AG04449 (cell line): ENCODE data around the gene STH.
"Not testable (repeated sequence)": the region's sequence is repeated elsewhere in the genome, so short reads cannot be mapped to it uniquely, and the experiment has no call there.

Experiments used
- CTCF ChIA-PET: fragments of 350-600 bp; formaldehyde crosslinking; extraction: SDS; loops from one replicate; lab custom pipeline; 2021; ENCODE audit warnings: antibody characterized with exemption; lab: Yijun Ruan, JAX
- POLR2A ChIA-PET: fragments of 400-600, 350-600 bp; formaldehyde crosslinking; extraction: SDS; loops from one replicate; lab custom pipeline; 2020; ENCODE audit warnings: antibody characterized with exemption, inconsistent platforms; lab: Yijun Ruan, JAX
- DNase-seq: peaks from one replicate; pipeline ENCODE4 v3.0.0-alpha.2; 2010; ENCODE audit warnings: low read depth, low spot score
- H3K4me3 ChIP-seq: 2 replicates; pipeline ENCODE4 v1.5.1; 2011; ENCODE audit warnings: low read depth, mild to moderate bottlenecking, control low read depth, low read length
- TF ChIP-seq, protein P1 (sequence below): IDR thresholded peaks from one replicate; pipeline ENCODE4 v1.5.1; 2011; ENCODE audit warnings: mild to moderate bottlenecking, moderate library complexity, low read length, control low read depth, inconsistent platforms; ENCODE audit not compliant: insufficient read depth; ENCODE audit errors: missing control alignments

STH gene

GRCh38 chr17:45952814-45953320 is 46.2 kb upstream of the STH start:
- ChIA-PET CTCF (no interaction called here), POLR2A (no interaction called here)
- no peak overlapping the region for H3K4me3 ChIP-seq
- no peak for DNase-seq
- TF ChIP-seq, protein P1, sequence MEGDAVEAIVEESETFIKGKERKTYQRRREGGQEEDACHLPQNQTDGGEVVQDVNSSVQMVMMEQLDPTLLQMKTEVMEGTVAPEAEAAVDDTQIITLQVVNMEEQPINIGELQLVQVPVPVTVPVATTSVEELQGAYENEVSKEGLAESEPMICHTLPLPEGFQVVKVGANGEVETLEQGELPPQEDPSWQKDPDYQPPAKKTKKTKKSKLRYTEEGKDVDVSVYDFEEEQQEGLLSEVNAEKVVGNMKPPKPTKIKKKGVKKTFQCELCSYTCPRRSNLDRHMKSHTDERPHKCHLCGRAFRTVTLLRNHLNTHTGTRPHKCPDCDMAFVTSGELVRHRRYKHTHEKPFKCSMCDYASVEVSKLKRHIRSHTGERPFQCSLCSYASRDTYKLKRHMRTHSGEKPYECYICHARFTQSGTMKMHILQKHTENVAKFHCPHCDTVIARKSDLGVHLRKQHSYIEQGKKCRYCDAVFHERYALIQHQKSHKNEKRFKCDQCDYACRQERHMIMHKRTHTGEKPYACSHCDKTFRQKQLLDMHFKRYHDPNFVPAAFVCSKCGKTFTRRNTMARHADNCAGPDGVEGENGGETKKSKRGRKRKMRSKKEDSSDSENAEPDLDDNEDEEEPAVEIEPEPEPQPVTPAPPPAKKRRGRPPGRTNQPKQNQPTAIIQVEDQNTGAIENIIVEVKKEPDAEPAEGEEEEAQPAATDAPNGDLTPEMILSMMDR = no peak

DNA sequence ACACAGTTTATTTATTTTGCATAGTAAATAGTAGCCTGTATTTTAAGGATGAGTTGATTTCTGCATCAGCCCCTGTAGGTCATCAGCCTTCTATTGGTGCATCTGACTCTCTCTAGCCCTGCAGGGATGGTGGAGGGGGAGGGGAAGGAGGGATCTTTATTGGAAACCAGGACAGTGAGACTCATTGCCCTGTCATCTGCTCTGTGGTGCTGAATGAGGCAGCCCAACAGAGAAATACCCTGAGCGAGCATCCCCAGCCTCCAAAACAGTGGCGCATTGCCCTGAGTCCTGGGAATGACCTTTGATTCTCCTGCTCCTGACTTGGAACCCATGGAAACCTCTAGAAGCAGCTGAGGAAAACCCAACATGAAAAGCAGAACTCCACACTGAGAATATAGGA is 45.5 kb upstream of the STH start:
- DNase-seq = no peak
- H3K4me3 ChIP-seq = no peak overlapping the region
- POLR2A ChIA-PET = no interaction called here
- TF ChIP-seq, protein P1 = no peak
- CTCF ChIA-PET = no interaction called here

DNA sequence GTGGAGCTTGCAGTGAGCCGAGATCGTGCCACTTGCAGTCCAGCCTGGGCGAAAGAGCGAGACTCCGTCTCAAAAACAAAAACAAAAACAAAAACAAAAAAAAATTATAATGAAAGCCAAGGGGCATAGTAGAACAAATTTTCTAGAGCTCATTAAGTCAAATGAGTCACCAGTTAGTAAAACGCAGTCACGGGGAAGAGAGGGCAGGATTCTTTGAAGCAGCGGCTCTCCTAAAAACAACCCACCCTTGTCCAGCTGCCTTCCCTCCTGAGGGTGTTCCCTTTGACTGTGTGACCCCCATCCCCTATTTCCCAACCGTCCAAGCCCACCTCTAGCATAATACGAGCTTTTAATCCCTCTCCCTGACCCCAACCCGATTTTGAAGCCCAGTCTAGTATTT is 44.1 kb upstream of the STH start:
- ChIA-PET POLR2A (no interaction called here), CTCF (interaction anchor here (0.6 kb wide), 1 partner anchor 258 kb away, joined by 3 read pairs; no protein-coding TSS in a partner anchor)
- H3K4me3 ChIP-seq = no peak overlapping the region
- no peak for DNase-seq
- TF ChIP-seq, protein P1 = no peak

DNA sequence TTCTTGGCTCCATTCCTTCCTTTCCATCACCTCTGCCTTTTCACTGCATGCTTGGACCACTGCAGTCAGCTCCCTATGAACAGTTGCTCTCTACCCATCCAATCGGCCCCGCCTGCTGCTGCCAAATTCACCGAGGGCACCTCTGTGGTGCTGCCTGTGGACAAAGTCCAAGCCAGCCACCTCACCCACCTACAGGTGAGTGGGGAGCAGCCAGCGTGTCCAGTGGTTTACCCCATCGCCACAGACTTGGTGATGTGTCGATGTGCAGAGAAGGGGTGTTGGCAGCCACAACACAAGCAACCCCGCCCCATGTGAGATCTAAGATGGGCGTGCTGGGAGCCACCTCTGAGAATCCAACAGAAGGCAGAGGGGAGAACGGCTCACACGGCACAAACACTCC is 43.7 kb upstream of the STH start:
- CTCF ChIA-PET = no interaction called here

DNA sequence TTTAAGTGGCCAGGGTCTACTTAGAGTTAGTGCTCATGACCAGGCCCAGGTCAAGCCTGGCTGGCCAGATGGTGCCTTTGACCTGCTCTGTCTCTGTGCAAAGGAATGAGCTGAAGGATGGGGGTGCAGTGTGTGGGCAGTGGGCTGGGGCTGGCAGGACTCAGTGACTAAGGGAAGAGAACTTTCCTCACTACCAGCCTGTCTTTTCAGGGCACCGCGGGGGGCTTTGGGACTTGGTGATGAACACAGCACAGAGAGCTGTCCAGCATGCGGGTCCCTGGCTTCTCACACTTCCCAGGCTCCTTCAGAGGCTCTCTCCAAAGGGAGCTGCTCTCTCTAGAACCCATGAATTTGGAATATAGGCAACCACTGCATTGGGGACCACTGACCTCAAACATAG is 43.0 kb upstream of the STH start:
- TF ChIP-seq, protein P1 = no peak
- CTCF ChIA-PET = no interaction called here
- POLR2A ChIA-PET = no interaction called here
- H3K4me3 ChIP-seq = no peak overlapping the region
- DNase-seq = no peak

More for the DNA sequence above, 43.7 kb upstream of the STH start:
- TF ChIP-seq, protein P1 = no peak
- no peak for DNase-seq
- no peak overlapping the region for H3K4me3 ChIP-seq
- POLR2A ChIA-PET = no interaction called here

GRCh38 chr17:45956746-45957145 is 42.3 kb upstream of the STH start:
- DNase-seq, CTCF ChIA-PET, H3K4me3 ChIP-seq, POLR2A ChIA-PET: not testable (repeated sequence)

DNA sequence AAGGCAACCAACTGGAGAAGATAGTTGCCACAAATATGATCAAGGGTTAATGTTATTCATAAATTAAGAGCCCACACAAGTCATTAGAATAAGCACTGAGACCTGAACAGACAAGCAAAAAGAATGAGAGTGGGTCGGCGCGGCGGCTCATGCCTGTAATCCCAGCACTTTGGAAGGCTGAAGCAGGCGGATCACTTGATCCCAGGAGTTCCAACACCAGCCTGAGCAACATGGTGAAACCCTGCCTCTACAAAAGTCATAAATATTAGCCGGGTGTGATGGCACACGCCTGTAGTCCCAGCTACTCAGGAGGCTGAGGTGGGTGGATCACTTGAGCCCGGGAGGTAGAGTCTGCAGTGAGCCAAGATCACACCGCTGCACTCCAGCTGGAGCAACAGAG is 40.7 kb upstream of the STH start:
- TF ChIP-seq, protein P1 = no peak
- DNase-seq = no peak
- H3K4me3 ChIP-seq = no peak overlapping the region
- ChIA-PET POLR2A (no interaction called here), CTCF (no interaction called here)
